Hematopoietic multipotent progenitor cell treated with erythropoietin and hydrocortisone succinate and interleukin-3 and kit ligand, for 15 days (in vitro differentiated cells): Measurements from ENCODE around the gene SSNA1.

ENCODE experiments used
- DNase-seq: peaks from one replicate; pipeline ENCODE4 v3.0.0-alpha.2; 2015; ENCODE audit warnings: low spot score

Gene SSNA1

DNA sequence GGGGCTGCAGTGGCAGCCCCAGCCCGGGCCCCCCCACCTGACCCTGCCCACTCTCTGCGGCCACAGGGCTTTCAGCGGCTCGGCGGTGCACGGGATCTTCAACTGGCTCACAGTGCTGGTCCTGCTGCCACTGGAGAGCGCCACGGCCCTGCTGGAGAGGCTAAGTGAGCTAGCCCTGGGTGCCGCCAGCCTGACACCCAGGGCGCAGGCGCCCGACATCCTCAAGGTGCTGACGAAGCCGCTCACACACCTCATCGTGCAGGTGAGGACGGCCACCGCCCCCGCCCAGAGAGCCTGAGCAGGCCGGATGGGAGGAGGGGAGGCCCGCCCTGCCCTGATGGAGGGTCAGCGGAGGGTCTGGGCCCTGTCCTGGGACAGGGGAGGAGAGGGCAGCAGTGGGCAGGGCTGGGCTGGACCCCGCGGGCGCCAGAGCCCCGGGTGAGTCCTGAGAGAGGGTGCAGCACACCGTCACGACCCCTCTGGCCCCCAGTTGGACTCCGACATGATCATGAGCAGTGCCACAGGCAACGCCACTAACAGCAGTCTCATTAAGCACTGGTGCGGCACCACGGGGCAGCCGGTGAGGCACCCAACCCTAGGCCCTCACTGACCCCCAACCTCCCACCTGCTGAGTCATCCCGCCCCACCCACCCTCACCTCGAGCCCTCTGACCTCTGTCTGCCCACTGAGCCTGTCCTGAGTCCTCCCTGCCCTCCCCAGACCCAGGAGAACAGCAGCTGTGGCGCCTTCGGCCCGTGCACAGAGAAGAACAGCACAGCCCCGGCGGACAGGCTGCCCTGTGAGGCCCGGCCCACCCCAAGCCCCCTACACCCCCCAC is 44.9 kb downstream of the SSNA1 start:
- no peak for DNase-seq

DNA sequence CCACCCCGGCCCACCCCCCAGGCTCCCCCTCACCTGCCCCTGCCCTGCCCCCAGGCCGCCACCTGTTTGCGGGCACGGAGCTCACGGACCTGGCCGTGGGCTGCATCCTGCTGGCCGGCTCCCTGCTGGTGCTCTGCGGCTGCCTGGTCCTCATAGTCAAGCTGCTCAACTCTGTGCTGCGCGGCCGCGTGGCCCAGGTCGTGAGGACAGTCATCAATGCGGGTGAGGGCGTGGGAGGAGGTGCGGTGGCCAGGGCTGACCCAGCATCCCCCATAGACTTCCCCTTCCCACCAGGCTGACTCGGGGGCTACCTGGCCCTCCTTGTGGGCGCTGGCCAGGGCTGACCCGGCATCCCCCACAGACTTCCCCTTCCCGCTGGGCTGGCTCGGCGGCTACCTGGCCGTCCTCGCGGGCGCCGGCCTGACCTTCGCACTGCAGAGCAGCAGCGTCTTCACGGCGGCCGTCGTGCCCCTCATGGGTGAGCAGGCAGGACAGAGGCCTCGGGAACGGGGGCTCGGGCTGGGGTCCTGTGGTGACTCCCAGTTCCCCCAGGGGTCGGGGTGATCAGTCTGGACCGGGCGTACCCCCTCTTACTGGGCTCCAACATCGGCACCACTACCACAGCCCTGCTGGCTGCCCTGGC is 45.7 kb downstream of the SSNA1 start:
- DNase-seq = no peak

DNA sequence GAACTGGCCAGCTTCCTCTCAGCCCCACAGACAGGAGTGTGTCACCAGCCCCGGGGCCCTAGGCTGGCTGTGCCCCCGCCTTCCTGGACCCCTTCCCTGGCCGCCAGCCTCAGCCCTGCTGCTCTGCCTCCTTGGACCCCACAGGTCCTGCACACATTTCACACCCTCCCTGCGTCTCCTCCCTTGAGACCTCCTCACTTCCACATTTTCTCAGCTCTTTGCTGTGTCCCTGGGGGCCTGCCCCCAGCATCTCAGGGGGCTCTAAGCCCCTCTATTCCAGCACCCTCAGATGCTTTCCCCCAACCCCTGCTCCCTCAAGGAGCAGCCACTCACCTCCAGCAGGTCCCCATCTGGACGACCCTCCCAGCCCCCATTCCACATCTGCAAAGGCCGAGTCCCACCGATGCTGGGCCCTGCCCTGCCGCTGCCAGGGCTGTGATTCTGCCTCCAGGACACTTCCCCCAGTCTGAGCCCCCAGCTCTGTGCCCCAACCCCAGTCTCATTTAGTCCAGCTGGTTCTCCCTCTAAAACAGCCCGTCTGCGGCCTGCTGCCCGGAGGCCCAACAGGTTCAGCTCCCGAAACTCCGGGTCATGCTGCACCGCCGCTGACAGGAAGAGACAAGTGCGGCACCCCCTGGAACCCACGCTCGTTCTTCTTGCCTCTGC is 46.4 kb downstream of the SSNA1 start:
- no peak for DNase-seq

DNA sequence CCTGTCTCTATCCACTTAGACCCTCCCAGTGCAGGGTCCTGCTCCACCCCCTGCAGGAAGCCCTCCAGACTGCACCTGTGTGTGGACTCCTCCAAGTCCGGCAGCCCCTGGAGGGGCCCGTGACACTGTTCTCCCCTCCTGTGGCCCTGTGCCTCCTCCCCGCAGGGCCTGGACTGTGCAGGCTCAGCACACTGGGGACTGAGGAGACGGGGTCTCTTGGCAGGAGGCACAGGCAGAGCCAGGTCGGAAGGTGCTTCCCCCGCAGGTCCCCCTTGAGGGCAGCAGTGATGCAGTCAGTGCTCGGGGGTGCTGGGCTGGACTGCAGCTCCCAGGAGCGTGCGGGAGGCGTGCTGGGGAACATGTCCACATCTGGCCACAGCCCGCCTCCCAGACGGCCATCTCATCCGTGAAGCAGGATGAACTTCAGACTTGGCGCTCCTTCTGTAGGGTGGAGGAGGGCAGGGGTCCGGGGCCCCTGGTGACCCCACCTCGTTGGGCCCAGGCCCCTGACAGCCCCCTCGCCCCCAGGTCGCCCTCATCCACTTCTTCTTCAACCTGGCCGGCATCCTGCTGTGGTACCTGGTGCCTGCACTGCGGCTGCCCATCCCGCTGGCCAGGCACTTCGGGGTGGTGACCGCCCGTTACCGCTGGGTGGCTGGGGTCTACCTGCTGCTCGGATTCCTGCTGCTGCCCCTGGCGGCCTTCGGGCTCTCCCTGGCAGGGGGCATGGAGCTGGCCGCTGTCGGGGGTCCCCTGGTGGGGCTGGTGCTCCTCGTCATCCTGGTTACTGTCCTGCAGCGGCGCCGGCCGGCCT is 47.2 kb downstream of the SSNA1 start:
- no peak for DNase-seq

DNA sequence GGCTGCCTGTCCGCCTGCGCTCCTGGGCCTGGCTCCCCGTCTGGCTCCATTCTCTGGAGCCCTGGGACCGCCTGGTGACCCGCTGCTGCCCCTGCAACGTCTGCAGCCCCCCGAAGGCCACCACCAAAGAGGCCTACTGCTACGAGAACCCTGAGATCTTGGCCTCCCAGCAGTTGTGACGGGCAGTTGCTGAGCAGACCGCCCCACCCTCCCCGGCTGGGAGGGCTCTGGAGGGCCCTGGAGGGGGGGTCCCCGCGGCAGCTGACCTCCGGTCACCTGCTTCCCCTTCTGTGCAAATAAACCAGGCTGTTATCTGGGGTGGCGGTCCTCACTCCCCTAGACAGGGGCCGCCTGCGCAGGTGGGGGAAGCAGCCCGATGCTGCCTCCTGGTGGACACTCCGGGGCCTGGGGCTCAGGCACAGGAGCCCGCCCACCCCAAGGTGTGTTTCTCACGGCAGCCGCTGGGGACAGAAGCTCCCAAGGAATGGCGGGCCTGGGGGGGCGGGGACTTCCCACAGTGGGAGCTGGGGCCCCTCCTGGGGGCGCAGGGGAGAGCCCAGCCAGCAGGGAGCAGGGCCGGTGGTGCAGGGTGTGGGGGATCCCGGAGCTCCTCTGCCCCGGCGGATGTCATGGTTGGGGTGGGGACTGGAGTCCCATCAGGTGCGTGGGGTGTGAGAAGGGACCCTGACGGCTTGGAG is 47.9 kb downstream of the SSNA1 start:
- peak; percentile 89 for DNase-seq

- no peak for DNase-seq
Measured at GRCh38 chr9:137236936-137237421, 48.5 kb downstream of the SSNA1 start.

GRCh38 chr9:137237759-137238726 is 49.6 kb downstream of the SSNA1 start:
- DNase-seq = no peak

DNA sequence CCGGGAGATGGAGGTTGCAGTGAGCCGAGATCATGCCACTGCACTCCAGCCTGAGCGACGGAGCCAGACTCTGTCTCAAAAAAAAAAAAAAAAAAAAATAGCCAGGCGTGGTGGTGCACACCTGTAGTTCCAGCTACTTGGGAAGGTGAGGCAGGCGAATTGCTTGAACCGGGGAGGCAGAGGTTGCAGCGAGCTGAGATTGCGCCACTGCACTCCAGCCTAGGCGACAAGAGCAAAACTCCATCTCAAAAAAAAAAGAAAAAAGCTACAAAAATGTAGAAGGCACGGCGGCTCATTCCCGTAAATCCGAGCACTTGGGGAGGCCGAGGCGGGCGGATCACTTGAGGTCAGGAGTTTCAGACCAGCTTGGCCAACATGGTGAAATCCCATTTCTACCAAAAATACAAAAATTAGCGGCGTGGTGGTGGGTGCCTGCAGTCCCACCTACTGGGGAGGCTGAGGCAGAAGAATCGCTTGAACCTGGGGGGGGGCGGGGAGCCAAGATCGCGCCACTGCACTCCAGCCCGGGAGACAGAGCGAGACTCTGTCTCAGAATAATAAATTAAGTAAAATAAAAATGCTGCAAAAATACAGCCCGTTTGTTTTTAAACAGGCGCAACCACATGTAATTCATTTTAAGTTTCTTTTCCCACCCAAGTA is 51.2 kb downstream of the SSNA1 start:
- DNase-seq = peak; percentile 19
